ENCODE data around the gene IL11. TPM values are rescaled to one million over a fixed set of nuclear protein-coding genes. Genes with fewer than 3 reads are reported as not detected.

IL11 gene
- total and polyA plus RNA-seq, 4 donors: 0.26 to 0.74 (median 0.41) TPM; not detected in 1

- no peak for TF ChIP-seq CTCF (IDR thresholded peaks at IDR 0.05; ENCODE audit: control extremely low read depth, extremely low read depth)
- ATAC-seq (ENCODE audit: insufficient read depth, low FRiP score): no peak
- peaks cover 7 to 32% (median 18%) of the 10 kb centered on the region in 5 donors for H3K4me1 ChIP-seq (ENCODE audit: control insufficient read depth in 5 of 5, insufficient read depth in 5 of 5, low read length in 5 of 5)
- peaks cover 3 to 43% (median 22%) of the 10 kb centered on the region in 4 donors for H3K36me3 ChIP-seq (ENCODE audit: control insufficient read depth in 4 of 4, insufficient read depth in 4 of 4, low read length in 4 of 4)
- H3K27me3 ChIP-seq (ENCODE audit: control insufficient read depth in 3 of 3, insufficient read depth in 3 of 3, low read length in 2 of 3): no peaks in the 10 kb centered on the region
- no peak overlapping the region for H3K27ac ChIP-seq (ENCODE audit: low read depth in 1 of 2, low read length in 1 of 2)
- no peak overlapping the region for H3K4me3 ChIP-seq
- DNase-seq: no peak
- H3K9ac ChIP-seq (ENCODE audit: insufficient read depth in 1 of 2, low read length in 2 of 2): no peak overlapping the region
- 85 to 88% methylated on average over 21 of the region's 21 CpGs for WGBS, 2 donors
- H3K9me3 ChIP-seq (ENCODE audit: control insufficient read depth in 4 of 4, insufficient read depth in 3 of 4, low read length in 3 of 4): peaks cover 0 to 1% (median 0%) of the 10 kb centered on the region in 4 donors
Observed at GRCh38 chr19:55389386-55390317, 19.4 kb upstream of the IL11 start.

GRCh38 chr19:55387736-55388497 is 17.7 kb upstream of the IL11 start:
- no peak overlapping the region for H3K27ac ChIP-seq (ENCODE audit: low read depth in 1 of 2, low read length in 1 of 2)
- no peak for DNase-seq
- no peak overlapping the region for H3K9ac ChIP-seq (ENCODE audit: insufficient read depth in 1 of 2, low read length in 2 of 2)
- peaks cover 0 to 1% (median 0%) of the 10 kb centered on the region in 4 donors for H3K9me3 ChIP-seq (ENCODE audit: control insufficient read depth in 4 of 4, insufficient read depth in 3 of 4, low read length in 3 of 4)
- TF ChIP-seq CTCF (IDR thresholded peaks at IDR 0.05; ENCODE audit: control extremely low read depth, extremely low read depth): no peak
- H3K4me3 ChIP-seq: peak overlapping the region; percentile 10
- ATAC-seq (ENCODE audit: insufficient read depth, low FRiP score): no peak
- 86 to 91% methylated on average over 24 of the region's 24 CpGs for WGBS, 2 donors
- peaks cover 7 to 41% (median 22%) of the 10 kb centered on the region in 5 donors for H3K4me1 ChIP-seq (ENCODE audit: control insufficient read depth in 5 of 5, insufficient read depth in 5 of 5, low read length in 5 of 5)
- H3K27me3 ChIP-seq (ENCODE audit: control insufficient read depth in 3 of 3, insufficient read depth in 3 of 3, low read length in 2 of 3): no peaks in the 10 kb centered on the region
- H3K36me3 ChIP-seq (ENCODE audit: control insufficient read depth in 4 of 4, insufficient read depth in 4 of 4, low read length in 4 of 4): peaks cover 3 to 43% (median 21%) of the 10 kb centered on the region in 4 donors

- H3K36me3 ChIP-seq (ENCODE audit: control insufficient read depth in 4 of 4, insufficient read depth in 4 of 4, low read length in 4 of 4): peaks cover 3 to 41% (median 21%) of the 10 kb centered on the region in 4 donors
- H3K27me3 ChIP-seq (ENCODE audit: control insufficient read depth in 3 of 3, insufficient read depth in 3 of 3, low read length in 2 of 3): peaks cover 0 to 2% (median 0%) of the 10 kb centered on the region in 3 donors
- no peak for TF ChIP-seq CTCF (IDR thresholded peaks at IDR 0.05; ENCODE audit: control extremely low read depth, extremely low read depth)
- peaks cover 0 to 2% (median 0%) of the 10 kb centered on the region in 4 donors for H3K9me3 ChIP-seq (ENCODE audit: control insufficient read depth in 4 of 4, insufficient read depth in 3 of 4, low read length in 3 of 4)
- 2 to 3% methylated on average over 33 of the region's 33 CpGs for WGBS, 2 donors
- H3K27ac ChIP-seq (ENCODE audit: low read depth in 1 of 2, low read length in 1 of 2): peak overlapping the region; percentile 93
- H3K4me1 ChIP-seq (ENCODE audit: control insufficient read depth in 5 of 5, insufficient read depth in 5 of 5, low read length in 5 of 5): peaks cover 7 to 41% (median 22%) of the 10 kb centered on the region in 5 donors
- ATAC-seq (ENCODE audit: insufficient read depth, low FRiP score): no peak
- no peak for DNase-seq
- peak overlapping the region; percentile 69 to 76 for H3K9ac ChIP-seq (ENCODE audit: insufficient read depth in 1 of 2, low read length in 2 of 2)
- H3K4me3 ChIP-seq: peak overlapping the region; percentile 97
Observed at GRCh38 chr19:55386493-55386971, 16.3 kb upstream of the IL11 start.
